ENCODE measurements around the gene NXPE4.
"Not testable (repeated sequence)": the region's sequence is repeated elsewhere in the genome, so short reads cannot be mapped to it uniquely, and the experiment has no call there.

The NXPE4 gene

GRCh38 chr11:114610550-114610949 lies 15.0 kb upstream of the NXPE4 start:
- no peak for DNase-seq

- no peak for DNase-seq
Measured at GRCh38 chr11:114609429-114609828, 13.8 kb upstream of the NXPE4 start.

- not testable (repeated sequence) for DNase-seq
Measured at GRCh38 chr11:114608605-114609004, 13.0 kb upstream of the NXPE4 start.

- no peak for DNase-seq
Measured at GRCh38 chr11:114607753-114608459, 12.3 kb upstream of the NXPE4 start.

GRCh38 chr11:114606802-114607075 lies 11.2 kb upstream of the NXPE4 start:
- not testable (repeated sequence) for DNase-seq

- no peak for DNase-seq
Measured at GRCh38 chr11:114606003-114606801, 10.6 kb upstream of the NXPE4 start.

GRCh38 chr11:114605370-114605769 lies 9.8 kb upstream of the NXPE4 start:
- no peak for DNase-seq

GRCh38 chr11:114604886-114605285 lies 9.3 kb upstream of the NXPE4 start:
- no peak for DNase-seq

GRCh38 chr11:114604179-114604813 lies 8.7 kb upstream of the NXPE4 start:
- no peak for DNase-seq

GRCh38 chr11:114603151-114603550 lies 7.6 kb upstream of the NXPE4 start:
- not testable (repeated sequence) for DNase-seq

- no peak for DNase-seq
Measured at GRCh38 chr11:114598461-114598860, 2.9 kb upstream of the NXPE4 start.

- DNase-seq, result no peak
Measured at GRCh38 chr11:114596175-114596919, 761 bp upstream of the NXPE4 start.

- DNase-seq, result no peak
Measured at GRCh38 chr11:114594703-114595102, 883 bp downstream of the NXPE4 start.

GRCh38 chr11:114587398-114587953 lies 8.1 kb downstream of the NXPE4 start:
- DNase-seq, result no peak

GRCh38 chr11:114586797-114587196 lies 8.8 kb downstream of the NXPE4 start:
- no peak for DNase-seq

- no peak for DNase-seq
Measured at GRCh38 chr11:114571712-114572111, 23.9 kb downstream of the NXPE4 start.

- DNase-seq, result no peak
Measured at GRCh38 chr11:114569801-114570200, 25.8 kb downstream of the NXPE4 start.

- DNase-seq, result no peak
Measured at GRCh38 chr11:114566276-114566675, 29.3 kb downstream of the NXPE4 start.

GRCh38 chr11:114564831-114565230 lies 30.8 kb downstream of the NXPE4 start:
- no peak for DNase-seq

- DNase-seq, result no peak
Measured at GRCh38 chr11:114563077-114563476, 32.5 kb downstream of the NXPE4 start.

- no peak for DNase-seq
Measured at GRCh38 chr11:114562166-114562916, 33.2 kb downstream of the NXPE4 start.

All from DMS79 (cell line).